MG63 (cell line): ENCODE data around the gene ABCA13. TPM values are rescaled to one million over a fixed set of nuclear protein-coding genes. Genes with fewer than 3 reads are reported as not detected.
"Not testable (repeated sequence)": the region's sequence is repeated elsewhere in the genome, so short reads cannot be mapped to it uniquely, and the experiment has no call there.

ENCODE experiments used
- DNase-seq: peaks from one replicate; pipeline ENCODE4 v3.0.0-alpha.2; 2020
- H3K27me3 ChIP-seq: fragments of 250-450 bp; sonication (Bioruptor Pico); 2 replicates; pipeline ENCODE4 v1.5.1; 2020; ENCODE audit warnings: mild to moderate bottlenecking, moderate library complexity
- H3K36me3 ChIP-seq: fragments of 250-450 bp; sonication (Bioruptor Pico); 2 replicates; pipeline ENCODE4 v1.5.1; 2020; ENCODE audit warnings: mild to moderate bottlenecking, moderate library complexity
- H3K4me3 ChIP-seq: fragments of 250-450 bp; sonication (Bioruptor Pico); 2 replicates; pipeline ENCODE4 v1.5.1; 2020; ENCODE audit warnings: mild to moderate bottlenecking, moderate library complexity
- H3K9me3 ChIP-seq: fragments of 250-450 bp; sonication (Bioruptor Pico); 2 replicates; pipeline ENCODE4 v1.5.1; 2020; ENCODE audit warnings: mild to moderate bottlenecking, moderate library complexity
- total RNA-seq: library from RNA; depleted of rRNA; stranded (reverse); fragments of >200 nt; shearing (Covaris generic); gene quantifications from 2 replicates; pipeline ENCODE4 v1.2.3, GENCODE V29; 2014; ENCODE audit warnings: low replicate concordance

The ABCA13 gene
- total RNA-seq, 1 experiment from 2014 or later = not detected

GRCh38 chr7:48200946-48201589, 29.8 kb downstream of the ABCA13 start:
- H3K27me3 ChIP-seq, H3K9me3 ChIP-seq, DNase-seq, H3K4me3 ChIP-seq, H3K36me3 ChIP-seq: not testable (repeated sequence)

GRCh38 chr7:48202916-48203315, 31.7 kb downstream of the ABCA13 start:
- not testable (repeated sequence) for H3K36me3 ChIP-seq, DNase-seq, H3K9me3 ChIP-seq, H3K27me3 ChIP-seq, H3K4me3 ChIP-seq

- H3K9me3 ChIP-seq = no peaks in the 10 kb centered on the region
- H3K36me3 ChIP-seq = no peaks in the 10 kb centered on the region
- H3K27me3 ChIP-seq = no peaks in the 10 kb centered on the region
- H3K4me3 ChIP-seq = no peak overlapping the region
- no peak for DNase-seq
Observed at GRCh38 chr7:48207155-48207675, 36.0 kb downstream of the ABCA13 start.

- no peak for DNase-seq
- Histone ChIP-seq H3K4me3 (no peak overlapping the region), H3K27me3 (no peaks in the 10 kb centered on the region), H3K9me3 (no peaks in the 10 kb centered on the region), H3K36me3 (no peaks in the 10 kb centered on the region)
Observed at GRCh38 chr7:48209004-48209600, 37.8 kb downstream of the ABCA13 start.

- no peaks in the 10 kb centered on the region for H3K27me3 ChIP-seq
- no peaks in the 10 kb centered on the region for H3K9me3 ChIP-seq
- H3K4me3 ChIP-seq = no peak overlapping the region
- DNase-seq = no peak
- no peaks in the 10 kb centered on the region for H3K36me3 ChIP-seq
Observed at GRCh38 chr7:48213226-48213625, 42.0 kb downstream of the ABCA13 start.

GRCh38 chr7:48217266-48217665, 46.0 kb downstream of the ABCA13 start:
- no peaks in the 10 kb centered on the region for H3K9me3 ChIP-seq
- DNase-seq = no peak
- H3K27me3 ChIP-seq = no peaks in the 10 kb centered on the region
- H3K4me3 ChIP-seq = no peak overlapping the region
- H3K36me3 ChIP-seq = no peaks in the 10 kb centered on the region

- H3K9me3 ChIP-seq = no peaks in the 10 kb centered on the region
- DNase-seq = no peak
Observed at GRCh38 chr7:48217753-48218152, 46.5 kb downstream of the ABCA13 start.

GRCh38 chr7:48224042-48224441, 52.8 kb downstream of the ABCA13 start:
- H3K4me3 ChIP-seq = no peak overlapping the region
- no peaks in the 10 kb centered on the region for H3K9me3 ChIP-seq
- H3K27me3 ChIP-seq = no peaks in the 10 kb centered on the region
- no peaks in the 10 kb centered on the region for H3K36me3 ChIP-seq
- DNase-seq = no peak

More at GRCh38 chr7:48217753-48218152, 46.5 kb downstream of the ABCA13 start:
- Histone ChIP-seq H3K27me3 (no peaks in the 10 kb centered on the region), H3K36me3 (no peaks in the 10 kb centered on the region), H3K4me3 (no peak overlapping the region)

GRCh38 chr7:48225101-48225500, 53.8 kb downstream of the ABCA13 start:
- H3K27me3 ChIP-seq = no peaks in the 10 kb centered on the region
- no peaks in the 10 kb centered on the region for H3K36me3 ChIP-seq
- H3K4me3 ChIP-seq = no peak overlapping the region
- H3K9me3 ChIP-seq = no peaks in the 10 kb centered on the region
- no peak for DNase-seq

- H3K27me3 ChIP-seq = no peaks in the 10 kb centered on the region
Observed at GRCh38 chr7:48237354-48237753, 66.1 kb downstream of the ABCA13 start.

GRCh38 chr7:48242846-48243245, 71.6 kb downstream of the ABCA13 start:
- H3K9me3 ChIP-seq = no peaks in the 10 kb centered on the region
- no peak overlapping the region for H3K4me3 ChIP-seq
- H3K36me3 ChIP-seq = no peaks in the 10 kb centered on the region

More at GRCh38 chr7:48237354-48237753, 66.1 kb downstream of the ABCA13 start:
- H3K4me3 ChIP-seq = no peak overlapping the region
- peaks cover 2% of the 10 kb centered on the region; the same call in 1 of the 2 replicates for H3K9me3 ChIP-seq
- DNase-seq = no peak
- no peaks in the 10 kb centered on the region for H3K36me3 ChIP-seq

GRCh38 chr7:48244864-48245271, 73.6 kb downstream of the ABCA13 start:
- H3K9me3 ChIP-seq = no peaks in the 10 kb centered on the region
- DNase-seq = no peak
- H3K4me3 ChIP-seq = no peak overlapping the region
- H3K27me3 ChIP-seq = no peaks in the 10 kb centered on the region
- H3K36me3 ChIP-seq = no peaks in the 10 kb centered on the region

More at GRCh38 chr7:48242846-48243245, 71.6 kb downstream of the ABCA13 start:
- H3K27me3 ChIP-seq = no peaks in the 10 kb centered on the region
- no peak for DNase-seq

- DNase-seq = no peak
- H3K9me3 ChIP-seq = no peaks in the 10 kb centered on the region
- no peak overlapping the region for H3K4me3 ChIP-seq
- H3K27me3 ChIP-seq = no peaks in the 10 kb centered on the region
- no peaks in the 10 kb centered on the region for H3K36me3 ChIP-seq
Observed at GRCh38 chr7:48245751-48246472, 74.7 kb downstream of the ABCA13 start.

- no peak overlapping the region for H3K4me3 ChIP-seq
- H3K36me3 ChIP-seq = no peaks in the 10 kb centered on the region
- no peaks in the 10 kb centered on the region for H3K9me3 ChIP-seq
- H3K27me3 ChIP-seq = no peaks in the 10 kb centered on the region
- no peak for DNase-seq
Observed at GRCh38 chr7:48249166-48249565, 77.9 kb downstream of the ABCA13 start.

GRCh38 chr7:48250441-48250951, 79.2 kb downstream of the ABCA13 start:
- Histone ChIP-seq H3K9me3 (no peaks in the 10 kb centered on the region), H3K36me3 (no peaks in the 10 kb centered on the region), H3K27me3 (no peaks in the 10 kb centered on the region), H3K4me3 (no peak overlapping the region)
- peak; percentile 2 for DNase-seq

GRCh38 chr7:48251766-48252165, 80.5 kb downstream of the ABCA13 start:
- Histone ChIP-seq H3K36me3 (no peaks in the 10 kb centered on the region), H3K4me3 (no peak overlapping the region), H3K27me3 (no peaks in the 10 kb centered on the region), H3K9me3 (no peaks in the 10 kb centered on the region)
- no peak for DNase-seq

- Histone ChIP-seq H3K9me3 (no peaks in the 10 kb centered on the region), H3K27me3 (no peaks in the 10 kb centered on the region), H3K4me3 (no peak overlapping the region), H3K36me3 (no peaks in the 10 kb centered on the region)
- DNase-seq = no peak
Observed at GRCh38 chr7:48252995-48253394, 81.7 kb downstream of the ABCA13 start.
